A673 (cell line): ENCODE measurements around the gene DHRS12. TPM values are rescaled to one million over a fixed set of nuclear protein-coding genes. Genes with fewer than 3 reads are reported as not detected.

Experiments used
- BruUV-seq: library from RNA; stranded (reverse); fragments of 400-500 nt; replicated peaks from 2 replicates; lab custom pipeline; 2021; lab: Mats Ljungman, UMichigan
- CTCF ChIA-PET: fragments of 300-600 bp; sonication (Branson Sonifier 250); formaldehyde crosslinking; loops from one replicate; lab custom pipeline; 2022; ENCODE audit warnings: antibody characterized with exemption; lab: Charles Lee
- POLR2A ChIA-PET: fragments of 300-600 bp; sonication (Branson Sonifier 250); formaldehyde crosslinking; loops from one replicate; lab custom pipeline; 2022; ENCODE audit warnings: antibody characterized with exemption; ENCODE audit not compliant: low non-redundant PET; lab: Charles Lee
- DNase-seq: peaks from one replicate; pipeline ENCODE4 v3.0.0-alpha.2; 2015; ENCODE audit warnings: low spot score
- H3K27ac ChIP-seq: fragments of 200-600 bp; sonication (generic); 2 replicates; pipeline ENCODE4 v1.5.1; 2016; ENCODE audit warnings: mixed run types, low read depth, mild to moderate bottlenecking, mixed read lengths, antibody characterized with exemption, low read length; ENCODE audit not compliant: poor library complexity, severe bottlenecking
- H3K27me3 ChIP-seq: fragments of 200-600 bp; sonication (generic); replicated peaks from 2 replicates; pipeline ENCODE4 v1.6.1; 2017; ENCODE audit warnings: mixed run types, low read depth, mild to moderate bottlenecking, mixed read lengths, antibody characterized with exemption, low read length; ENCODE audit not compliant: insufficient read depth, poor library complexity
- H3K36me3 ChIP-seq: fragments of 200-600 bp; sonication (generic); 2 replicates; pipeline ENCODE4 v1.6.1; 2016; ENCODE audit warnings: mixed run types, mild to moderate bottlenecking, mixed read lengths, antibody characterized with exemption, low read length; ENCODE audit not compliant: insufficient read depth, poor library complexity, severe bottlenecking
- H3K4me1 ChIP-seq: fragments of 200-600 bp; sonication (generic); 2 replicates; pipeline ENCODE4 v1.6.1; 2017; ENCODE audit warnings: mixed run types, mild to moderate bottlenecking, mixed read lengths, antibody characterized with exemption, low read length; ENCODE audit not compliant: insufficient read depth, poor library complexity, severe bottlenecking
- H3K4me3 ChIP-seq: fragments of 200-600 bp; sonication (generic); 2 replicates; pipeline ENCODE4 v1.5.1; 2016; ENCODE audit warnings: low read depth, mixed run types, mild to moderate bottlenecking, mixed read lengths, low read length; ENCODE audit not compliant: poor library complexity, severe bottlenecking
- H3K9me3 ChIP-seq: fragments of 200-600 bp; sonication (generic); 2 replicates; pipeline ENCODE4 v1.6.1; 2016; ENCODE audit warnings: mixed run types, low read depth, mild to moderate bottlenecking, mixed read lengths, antibody characterized with exemption, low read length; ENCODE audit not compliant: poor library complexity, severe bottlenecking
- CTCF ChIP-seq: fragments of 300-800, 200-600 bp; sonication (generic); conservative IDR thresholded peaks from 2 replicates; pipeline ENCODE4 v1.5.1; 2017; ENCODE audit warnings: low read depth, mild to moderate bottlenecking, antibody characterized with exemption, low read length, moderate library complexity, mixed read lengths
- EZH2 ChIP-seq: fragments of 200-600 bp; sonication (generic); IDR thresholded peaks from 2 replicates; pipeline ENCODE4 v1.6.1; 2017; ENCODE audit warnings: borderline replicate concordance, low read depth, mild to moderate bottlenecking, mixed read lengths, antibody characterized with exemption, low read length; ENCODE audit not compliant: poor library complexity, severe bottlenecking
- intact Hi-C: fragments of 100-400 bp; cut with micrococcal nuclease; formaldehyde crosslinking; loops from one replicate; pipeline ENCODE4 v1.10.0; 2022; ENCODE audit not compliant: unreplicated experiment
- total RNA-seq: library from RNA; stranded (reverse); gene quantifications from 2 replicates; pipeline ENCODE4 v1.2.3, GENCODE V29; 2021

The DHRS12 gene
- total RNA-seq, 1 experiment from 2014 or later, result 2.8 TPM

- intact Hi-C loops, result loop anchor here (1.0 to 10.0 kb wide), 3 partner anchors 16 to 376 kb away; partner anchors contain the start of gene NEK5
- TF ChIP-seq CTCF (no peak), EZH2 (no peak)
These were observed 15.0 kb upstream of the DHRS12 start for GRCh38 chr13:51818781-51819511.

GRCh38 chr13:51818276-51818675, 14.3 kb upstream of the DHRS12 start:
- Histone ChIP-seq H3K9me3 (no peaks in the 10 kb centered on the region), H3K36me3 (no peaks in the 10 kb centered on the region), H3K4me1 (peaks cover 5% of the 10 kb centered on the region), H3K4me3 (no peak overlapping the region), H3K27me3 (no peaks in the 10 kb centered on the region), H3K27ac (no peak overlapping the region)
- intact Hi-C loops, result loop anchor here (5.0 to 10.0 kb wide), 2 partner anchors 309 to 377 kb away; partner anchors contain the start of gene NEK5
- no TSS peak for BruUV-seq
- TF ChIP-seq CTCF (no peak), EZH2 (no peak)
- POLR2A ChIA-PET, result no interaction called here
- CTCF ChIA-PET, result no interaction called here
- no peak for DNase-seq

More at GRCh38 chr13:51818781-51819511, 15.0 kb upstream of the DHRS12 start:
- H3K27me3 ChIP-seq, result no peaks in the 10 kb centered on the region
- CTCF ChIA-PET, result no interaction called here
- H3K4me3 ChIP-seq, result no peak overlapping the region
- no TSS peak for BruUV-seq
- no peak overlapping the region for H3K27ac ChIP-seq
- no peaks in the 10 kb centered on the region for H3K36me3 ChIP-seq
- H3K4me1 ChIP-seq, result peaks cover 5% of the 10 kb centered on the region
- no peak for DNase-seq
- H3K9me3 ChIP-seq, result no peaks in the 10 kb centered on the region
- POLR2A ChIA-PET, result no interaction called here

DNA sequence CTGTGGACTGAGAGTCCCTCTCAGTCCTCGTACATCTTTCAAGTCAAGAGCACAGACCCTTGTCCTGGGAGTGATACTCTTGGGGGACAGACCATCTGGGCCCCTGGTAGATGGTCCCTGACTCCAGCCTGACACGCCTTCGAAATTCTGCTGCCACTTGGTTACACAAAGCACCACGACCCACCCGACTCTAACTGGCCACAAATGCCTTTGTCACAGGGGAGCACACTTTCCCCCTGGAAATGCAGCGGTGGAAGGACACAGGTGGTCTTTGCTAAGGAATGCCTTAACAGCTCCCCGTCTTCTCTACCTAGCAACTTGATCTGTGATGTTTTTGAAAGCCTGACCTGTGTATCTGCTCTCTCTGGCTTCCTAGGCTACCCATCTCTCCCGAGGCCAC, 13.8 kb upstream of the DHRS12 start:
- Histone ChIP-seq H3K27ac (no peak overlapping the region), H3K27me3 (no peaks in the 10 kb centered on the region), H3K36me3 (no peaks in the 10 kb centered on the region), H3K9me3 (no peaks in the 10 kb centered on the region), H3K4me1 (peaks cover 5% of the 10 kb centered on the region), H3K4me3 (no peak overlapping the region)
- no peak for TF ChIP-seq EZH2
- no peak for TF ChIP-seq CTCF
- DNase-seq, result no peak
- intact Hi-C loops, result loop anchor here (5.0 to 10.0 kb wide), 2 partner anchors 310 to 377 kb away; partner anchors contain the start of gene NEK5
- POLR2A ChIA-PET, result no interaction called here
- BruUV-seq, result no TSS peak
- CTCF ChIA-PET, result no interaction called here
